Measurements from ENCODE around the gene TBKBP1. TPM values are rescaled to one million over a fixed set of nuclear protein-coding genes. Genes with fewer than 3 reads are reported as not detected.
A peak's percentile ranks its signal among the peaks of the same experiment; 100 is the strongest.

The TBKBP1 gene
- total RNA-seq, 2 donors from 2014 or later: 14.5 to 22.9 TPM

DNA sequence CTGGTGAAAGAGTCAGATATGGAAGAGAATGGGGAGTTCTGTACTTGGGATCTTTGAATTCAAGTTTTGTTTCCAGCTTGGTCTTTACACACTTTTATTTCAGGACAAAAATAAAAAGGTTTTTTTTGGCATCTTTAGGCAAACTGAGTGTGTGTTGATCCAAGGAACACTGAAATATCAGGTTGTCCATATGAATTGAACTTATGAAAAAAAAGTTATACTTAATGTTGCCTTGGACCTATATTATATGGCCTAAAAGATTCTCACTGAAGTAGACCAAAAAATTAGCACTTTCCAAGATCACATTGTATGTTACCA, 29.4 kb upstream of the TBKBP1 start:
- Histone ChIP-seq H3K9me3 (ENCODE audit: control insufficient read depth, low read length) (no peaks in the 10 kb centered on the region), H3K27ac (ENCODE audit: low read depth, low read length) (no peak overlapping the region), H3K27me3 (ENCODE audit: control insufficient read depth, insufficient read depth, low read length, poor library complexity, severe bottlenecking) (no peaks in the 10 kb centered on the region), H3K36me3 (ENCODE audit: control insufficient read depth, insufficient read depth, low read length) (peaks cover 94% of the 10 kb centered on the region), H3K4me1 (ENCODE audit: control insufficient read depth, insufficient read depth, low read length) (no peaks in the 10 kb centered on the region), H3K4me3 (ENCODE audit: low read length) (no peak overlapping the region), H3K9ac (ENCODE audit: extremely low read depth, low read length, poor library complexity, severe bottlenecking) (no peak overlapping the region)
- Mint-ChIP-seq H3K36me3 (ENCODE audit: low read depth) (peaks cover 85% of the 10 kb centered on the region), H3K27ac (peak overlapping the region; percentile 48), H3K4me1 (no peaks in the 10 kb centered on the region), H3K4me3 (no peak overlapping the region), H3K9me3 (no peaks in the 10 kb centered on the region), H3K27me3 (ENCODE audit: insufficient read depth) (no peaks in the 10 kb centered on the region)
- no peak for TF ChIP-seq CTCF (conservative IDR thresholded peaks at IDR 0.05)
- no peak for DNase-seq

GRCh38 chr17:47665655-47666054, 28.3 kb upstream of the TBKBP1 start:
- Histone ChIP-seq H3K27ac (ENCODE audit: low read depth, low read length) (no peak overlapping the region), H3K27me3 (ENCODE audit: control insufficient read depth, insufficient read depth, low read length, poor library complexity, severe bottlenecking) (no peaks in the 10 kb centered on the region), H3K4me1 (ENCODE audit: control insufficient read depth, insufficient read depth, low read length) (no peaks in the 10 kb centered on the region), H3K36me3 (ENCODE audit: control insufficient read depth, insufficient read depth, low read length) (peaks cover 94% of the 10 kb centered on the region), H3K9me3 (ENCODE audit: control insufficient read depth, low read length) (no peaks in the 10 kb centered on the region), H3K9ac (ENCODE audit: extremely low read depth, low read length, poor library complexity, severe bottlenecking) (no peak overlapping the region), H3K4me3 (ENCODE audit: low read length) (no peak overlapping the region)
- Mint-ChIP-seq H3K4me3 (no peak overlapping the region), H3K4me1 (no peaks in the 10 kb centered on the region), H3K36me3 (ENCODE audit: low read depth) (peaks cover 87% of the 10 kb centered on the region), H3K9me3 (no peaks in the 10 kb centered on the region), H3K27me3 (ENCODE audit: insufficient read depth) (no peaks in the 10 kb centered on the region), H3K27ac (no peak overlapping the region)
- TF ChIP-seq CTCF (conservative IDR thresholded peaks at IDR 0.05): no peak
- 93 to 94% methylated on average over 3 of the region's 3 CpGs for WGBS, 2 experiments (ENCODE audit: insufficient coverage in 1 of 2, insufficient read length in 1 of 2)
- DNase-seq: no peak

- Histone ChIP-seq H3K9me3 (ENCODE audit: control insufficient read depth, low read length) (no peaks in the 10 kb centered on the region), H3K27ac (ENCODE audit: low read depth, low read length) (no peak overlapping the region), H3K27me3 (ENCODE audit: control insufficient read depth, insufficient read depth, low read length, poor library complexity, severe bottlenecking) (no peaks in the 10 kb centered on the region), H3K9ac (ENCODE audit: extremely low read depth, low read length, poor library complexity, severe bottlenecking) (no peak overlapping the region), H3K4me1 (ENCODE audit: control insufficient read depth, insufficient read depth, low read length) (no peaks in the 10 kb centered on the region), H3K4me3 (ENCODE audit: low read length) (no peak overlapping the region), H3K36me3 (ENCODE audit: control insufficient read depth, insufficient read depth, low read length) (peaks cover 93% of the 10 kb centered on the region)
- H3K36me3 Mint-ChIP-seq (ENCODE audit: low read depth): peaks cover 91% of the 10 kb centered on the region
- 98 to 100% methylated on average over 3 to 4 of the region's 4 CpGs for WGBS, 2 experiments (ENCODE audit: insufficient coverage in 1 of 2, insufficient read length in 1 of 2)
- H3K4me3 Mint-ChIP-seq: no peak overlapping the region
- no peak overlapping the region for H3K27ac Mint-ChIP-seq
- DNase-seq: no peak
- H3K4me1 Mint-ChIP-seq: no peaks in the 10 kb centered on the region
- no peaks in the 10 kb centered on the region for H3K27me3 Mint-ChIP-seq (ENCODE audit: insufficient read depth)
- H3K9me3 Mint-ChIP-seq: no peaks in the 10 kb centered on the region
- no peak for TF ChIP-seq CTCF (conservative IDR thresholded peaks at IDR 0.05)
Observed at GRCh38 chr17:47669081-47669480, 24.9 kb upstream of the TBKBP1 start.

All from endodermal cell (in vitro differentiated cells).